A549 (cell line): ENCODE results near the gene HTR1E. TPM values are rescaled to one million over a fixed set of nuclear protein-coding genes. Genes with fewer than 3 reads are reported as not detected.

Experiments used
- ATAC-seq, 2 experiments: fragments of 200-7000 bp in 1 of 2; fragments of >200 bp in 1 of 2; cut with Nextera tagmentation in 1 of 2; cut with Tn5 transposase in 1 of 2; 3 replicates each; pipeline versions ENCODE4 v1.8.0 to v1.9.1; 2018 to 2020; ENCODE audit warnings: mild to moderate bottlenecking in 1 of 2, moderate library complexity in 1 of 2
- CTCF ChIA-PET: fragments of 300-600 bp; sonication (Branson Sonifier 250); formaldehyde crosslinking; extraction: SDS; loops from one replicate; lab custom pipeline; 2021; ENCODE audit warnings: antibody characterized with exemption, inconsistent platforms; lab: Yijun Ruan, JAX
- POLR2A ChIA-PET: fragments of 350-600 bp; formaldehyde crosslinking; extraction: SDS; loops from one replicate; lab custom pipeline; 2021; ENCODE audit warnings: antibody characterized with exemption, inconsistent platforms; lab: Yijun Ruan, JAX
- DNase-seq, 2 experiments: peaks; one replicate each; pipeline versions ENCODE4 v3.0.0 to v3.0.0-alpha.2; 2011 to 2016; ENCODE audit warnings: low read depth in 1 of 2, low spot score in 1 of 2
- FAIRE-seq: peaks from 2 replicates; lab custom pipeline; 2011; peaks lifted over from hg19 to GRCh38; lab: Jason Lieb, UNC
- H3K27ac ChIP-seq, 2 experiments: fragments of >200 bp; sonication (Bioruptor Twin); formaldehyde crosslinking; 3 replicates each; pipeline ENCODE4 v1.5.1; 2016 to 2017
- H3K4me1 ChIP-seq: fragments of >200 bp; sonication (Bioruptor Twin); formaldehyde crosslinking; 3 replicates; pipeline ENCODE4 v1.6.1; 2016
- H3K4me2 ChIP-seq: fragments of >200 bp; sonication (Bioruptor Twin); formaldehyde crosslinking; 3 replicates; pipeline ENCODE4 v1.6.1; 2016
- H3K4me3 ChIP-seq: fragments of >200 bp; sonication (Bioruptor Twin); formaldehyde crosslinking; 3 replicates; pipeline ENCODE4 v1.5.1; 2016
- H3K9me3 ChIP-seq: fragments of >200 bp; sonication (Bioruptor Twin); formaldehyde crosslinking; 3 replicates; pipeline ENCODE4 v1.6.1; 2016
- BHLHE40 ChIP-seq: IDR thresholded peaks from 2 replicates; pipeline ENCODE4 v1.6.1; 2012; ENCODE audit warnings: low read depth, low read length, inconsistent platforms
- CBX8 ChIP-seq: fragments of 200-600 bp; sonication (generic); IDR thresholded peaks from 2 replicates; pipeline ENCODE4 v1.6.1; 2016
- CHD4 ChIP-seq: fragments of 200-600 bp; sonication (generic); IDR thresholded peaks from 2 replicates; pipeline ENCODE4 v1.6.1; 2016; ENCODE audit warnings: antibody characterized with exemption, mild to moderate bottlenecking, borderline replicate concordance
- EHF ChIP-seq: fragments of 250-450 bp; sonication (Bioruptor Pico); IDR thresholded peaks from 2 replicates; pipeline ENCODE4 v1.5.0; 2020; ENCODE audit warnings: mild to moderate bottlenecking
- EP300 ChIP-seq, 2 experiments: fragments of >200 bp; sonication (Bioruptor Twin); formaldehyde crosslinking; IDR thresholded peaks; 2 replicates in 1 of 2; 3 replicates in 1 of 2; pipeline ENCODE4 v1.6.1; 2016 to 2017
- ESRRA ChIP-seq: fragments of 150-350 bp; IDR thresholded peaks from 2 replicates; pipeline ENCODE4 v1.6.1; 2014; ENCODE audit warnings: mild to moderate bottlenecking, low read length, borderline replicate concordance
- FOSB ChIP-seq: fragments of 250-450 bp; sonication (Bioruptor Pico); IDR thresholded peaks from 2 replicates; pipeline ENCODE4 v1.5.0; 2020; ENCODE audit warnings: mild to moderate bottlenecking, moderate library complexity
- FOSL2 ChIP-seq, 2 experiments: fragments of 450-650 bp in 1 of 2; fragments of >200 bp in 1 of 2; sonication (Bioruptor Twin) in 1 of 2; formaldehyde crosslinking; IDR thresholded peaks; 2 replicates each; pipeline versions ENCODE4 v1.5.0 to v1.6.1; 2016 to 2020; ENCODE audit warnings: mild to moderate bottlenecking in 1 of 2, moderate library complexity in 1 of 2
- GATA3 ChIP-seq: IDR thresholded peaks from 2 replicates; pipeline ENCODE4 v1.6.1; 2012; ENCODE audit warnings: borderline replicate concordance
- HDAC2 ChIP-seq: fragments of 200-600 bp; sonication (generic); IDR thresholded peaks from 2 replicates; pipeline ENCODE4 v1.6.1; 2016
- HEYL ChIP-seq: fragments of 250-450 bp; sonication (Bioruptor Pico); IDR thresholded peaks from 2 replicates; pipeline ENCODE4 v1.8.0; 2021; ENCODE audit warnings: mild to moderate bottlenecking, moderate library complexity
- HOXA7 ChIP-seq: fragments of 250-450 bp; sonication (Bioruptor Pico); IDR thresholded peaks from 2 replicates; pipeline ENCODE4 v1.5.0; 2020; ENCODE audit warnings: mild to moderate bottlenecking, moderate library complexity
- HOXB5 ChIP-seq: fragments of 250-450 bp; sonication (Bioruptor Pico); IDR thresholded peaks from 2 replicates; pipeline ENCODE4 v1.5.0; 2020; ENCODE audit warnings: mild to moderate bottlenecking, moderate library complexity
- MAFK ChIP-seq: fragments of 450-650 bp; IDR thresholded peaks from 2 replicates; pipeline ENCODE4 v1.6.1; 2014; ENCODE audit not compliant: partially characterized antibody
- MYC ChIP-seq: IDR thresholded peaks from 2 replicates; pipeline ENCODE4 v1.6.1; 2012; ENCODE audit warnings: mild to moderate bottlenecking, inconsistent platforms, low read length, improper control_type of control experiment, borderline replicate concordance
- PHF8 ChIP-seq: fragments of 200-600 bp; sonication (generic); IDR thresholded peaks from 2 replicates; pipeline ENCODE4 v1.6.1; 2016; ENCODE audit warnings: low read depth, mild to moderate bottlenecking, antibody characterized with exemption, moderate library complexity, borderline replicate concordance
- POLR2A ChIP-seq: IDR thresholded peaks from 2 replicates; pipeline ENCODE4 v1.6.1; 2012; ENCODE audit warnings: mild to moderate bottlenecking, low read length
- RCOR1 ChIP-seq: fragments of 150-350 bp; IDR thresholded peaks from 2 replicates; pipeline ENCODE4 v1.6.1; 2014; ENCODE audit warnings: antibody characterized with exemption, low read length, low read depth
- RNF2 ChIP-seq: fragments of 200-600 bp; sonication (generic); IDR thresholded peaks from 2 replicates; pipeline ENCODE4 v1.6.1; 2016; ENCODE audit warnings: low read depth, mild to moderate bottlenecking, antibody characterized with exemption, moderate library complexity, borderline replicate concordance
- SREBF2 ChIP-seq: fragments of 450-650 bp; IDR thresholded peaks from 2 replicates; pipeline ENCODE4 v1.6.1; 2014; ENCODE audit warnings: mild to moderate bottlenecking, moderate library complexity
- TFCP2L1 ChIP-seq: fragments of 250-450 bp; sonication (Bioruptor Pico); IDR thresholded peaks from 2 replicates; pipeline ENCODE4 v1.5.0; 2021; ENCODE audit warnings: mild to moderate bottlenecking
- TP53 ChIP-seq: fragments of 250-450 bp; sonication (Bioruptor Pico); IDR thresholded peaks from 2 replicates; pipeline ENCODE4 v1.5.0; 2021; ENCODE audit warnings: mild to moderate bottlenecking, moderate library complexity
- ZC3H11A ChIP-seq: fragments of 450-650 bp; IDR thresholded peaks from 2 replicates; pipeline ENCODE4 v1.6.1; 2014; ENCODE audit warnings: antibody characterized with exemption, mild to moderate bottlenecking
- ZFP36 ChIP-seq: fragments of 450-650 bp; IDR thresholded peaks from 2 replicates; pipeline ENCODE4 v1.6.1; 2014; ENCODE audit warnings: borderline replicate concordance; ENCODE audit not compliant: partially characterized antibody
- ZNF302 ChIP-seq: fragments of 250-450 bp; sonication (Bioruptor Pico); IDR thresholded peaks from 2 replicates; pipeline ENCODE4 v1.9.0; 2021; ENCODE audit warnings: inconsistent platforms, mild to moderate bottlenecking, moderate library complexity
- WGBS: methylation state at CpG from one replicate; pipeline ENCODE4 v1.1.6; 2017; ENCODE audit errors: missing lambda C conversion rate; 5-methylcytosine and 5-hydroxymethylcytosine counted together
- polyA plus RNA-seq, 4 experiments: library from polyadenylated mRNA; depleted of rRNA in 3 of 4; stranded (reverse); fragments of >200 nt; fragmentation: RNase III in 1 of 4; extraction: RNeasy Plus Mini Kit Qiagen cat#74134 plus additional on column Dnase treatment in 1 of 4; gene quantifications; 2 replicates in 3 of 4; 3 replicates in 1 of 4; pipeline ENCODE4 v1.2.3, GENCODE V29; 2011 to 2017
- TF ChIP-seq, protein P1 (sequence below): IDR thresholded peaks from 2 replicates; pipeline ENCODE4 v1.6.1; 2012; ENCODE audit warnings: low read depth, borderline replicate concordance
- TF ChIP-seq, protein P2 (sequence below): fragments of 150-350 bp; IDR thresholded peaks from 2 replicates; pipeline ENCODE4 v1.6.1; 2014; ENCODE audit warnings: low read depth, mild to moderate bottlenecking, low read length
- TF ChIP-seq, protein P3 (sequence below): fragments of 200-600 bp; sonication (generic); IDR thresholded peaks from 2 replicates; pipeline ENCODE4 v1.6.1; 2016; ENCODE audit warnings: antibody characterized with exemption, mild to moderate bottlenecking, moderate library complexity

The HTR1E gene
- polyA plus RNA-seq, 2 of the 4 experiments (the other 2 are of a cell fraction), result not detected

DNA sequence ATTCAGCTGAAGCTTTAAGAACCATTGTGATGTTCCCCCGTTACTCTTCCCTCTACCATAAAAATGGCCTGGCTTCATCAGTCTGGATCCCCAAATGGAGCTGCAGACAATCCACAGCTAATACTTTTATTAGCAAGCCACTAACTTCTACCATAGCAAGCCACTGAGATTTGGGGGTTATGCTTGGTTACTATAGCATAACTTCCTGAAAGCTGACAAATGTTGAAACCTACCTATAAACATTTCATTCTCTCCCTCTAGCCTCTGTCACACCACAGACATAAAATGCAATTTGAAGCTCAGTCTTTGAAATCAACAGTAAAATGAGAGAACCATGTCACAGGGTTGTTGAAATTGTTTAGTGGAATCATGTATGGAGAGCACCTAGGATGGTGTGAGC, 3.0 kb upstream of the HTR1E start:
- ATAC-seq, result no peak
- TF ChIP-seq HDAC2 (no peak), ESRRA (no peak), ZC3H11A (no peak), MYC (no peak), RNF2 (no peak), TP53 (no peak), POLR2A (no peak), FOSB (CRISPR knock-in tag) (no peak), MAFK (no peak)
- 14% methylated on average over 1 of the region's 1 CpG for WGBS
- H3K4me3 ChIP-seq, result no peak overlapping the region
- no peaks in the 10 kb centered on the region for H3K4me1 ChIP-seq
- ChIA-PET POLR2A (no interaction called here), CTCF (no interaction called here)
- no peak for DNase-seq
- no peak for FAIRE-seq
- H3K9me3 ChIP-seq, result no peaks in the 10 kb centered on the region
- H3K4me2 ChIP-seq, result no peak overlapping the region
- H3K27ac ChIP-seq, result no peak overlapping the region

DNA sequence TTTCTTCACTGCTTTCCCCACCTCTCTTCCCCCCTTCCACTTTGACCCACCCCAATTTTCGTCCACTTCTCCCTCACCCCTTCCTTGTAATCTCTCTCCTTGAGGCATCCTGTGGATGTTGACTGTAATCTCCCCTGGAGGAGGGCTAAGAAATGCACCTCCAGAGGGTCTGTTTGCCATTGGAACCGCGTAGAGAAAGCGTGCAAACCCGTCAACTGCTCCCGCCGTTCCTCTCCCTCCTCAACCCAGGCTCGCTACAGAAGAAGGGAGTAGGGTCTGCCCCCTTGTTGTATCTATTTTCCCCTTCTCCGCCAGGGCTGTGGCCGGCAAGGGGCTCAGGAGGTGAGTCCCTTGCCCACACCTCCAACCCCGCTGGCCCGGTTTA, 502 bp upstream of the HTR1E start:
- H3K27ac ChIP-seq, result no peak overlapping the region
- no peaks in the 10 kb centered on the region for H3K4me1 ChIP-seq
- WGBS, result 23% methylated on average over 12 of the region's 12 CpGs
- H3K4me3 ChIP-seq, result peak overlapping the region; percentile 38; the same call in 1 of the 3 replicates
- peak overlapping the region; percentile 94 for H3K4me2 ChIP-seq
- TF ChIP-seq EHF (no peak), GATA3 (no peak), FOSL2 (IDR thresholded peaks at IDR 0.05) (no peak), FOSL2 (CRISPR knock-in tag; IDR thresholded peaks at IDR 0.05) (no peak), PHF8 (no peak), ZNF302 (no peak), HDAC2 (no peak), HOXA7 (CRISPR knock-in tag) (no peak), HEYL (CRISPR knock-in tag) (no peak), ZFP36 (no peak), ZC3H11A (no peak), SREBF2 (no peak), BHLHE40 (no peak), HOXB5 (no peak)
- TF ChIP-seq, protein P1, sequence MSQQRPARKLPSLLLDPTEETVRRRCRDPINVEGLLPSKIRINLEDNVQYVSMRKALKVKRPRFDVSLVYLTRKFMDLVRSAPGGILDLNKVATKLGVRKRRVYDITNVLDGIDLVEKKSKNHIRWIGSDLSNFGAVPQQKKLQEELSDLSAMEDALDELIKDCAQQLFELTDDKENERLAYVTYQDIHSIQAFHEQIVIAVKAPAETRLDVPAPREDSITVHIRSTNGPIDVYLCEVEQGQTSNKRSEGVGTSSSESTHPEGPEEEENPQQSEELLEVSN, result no peak
- TF ChIP-seq, protein P2, sequence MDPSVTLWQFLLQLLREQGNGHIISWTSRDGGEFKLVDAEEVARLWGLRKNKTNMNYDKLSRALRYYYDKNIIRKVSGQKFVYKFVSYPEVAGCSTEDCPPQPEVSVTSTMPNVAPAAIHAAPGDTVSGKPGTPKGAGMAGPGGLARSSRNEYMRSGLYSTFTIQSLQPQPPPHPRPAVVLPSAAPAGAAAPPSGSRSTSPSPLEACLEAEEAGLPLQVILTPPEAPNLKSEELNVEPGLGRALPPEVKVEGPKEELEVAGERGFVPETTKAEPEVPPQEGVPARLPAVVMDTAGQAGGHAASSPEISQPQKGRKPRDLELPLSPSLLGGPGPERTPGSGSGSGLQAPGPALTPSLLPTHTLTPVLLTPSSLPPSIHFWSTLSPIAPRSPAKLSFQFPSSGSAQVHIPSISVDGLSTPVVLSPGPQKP, result no peak
- TF ChIP-seq, all 56 proteins: peak for 0
- POLR2A ChIA-PET, result no interaction called here
- no peak for FAIRE-seq
- CTCF ChIA-PET, result interaction anchor here (0.6 to 2.0 kb wide), 4 partner anchors 19 to 1015 kb away, joined by 3 to 9 read pairs (median 4); no protein-coding TSS in a partner anchor
- DNase-seq, result no peak
- H3K9me3 ChIP-seq, result no peaks in the 10 kb centered on the region
- ATAC-seq, result peak; percentile 27 to 60; a peak in 3 of 6 replicates

DNA sequence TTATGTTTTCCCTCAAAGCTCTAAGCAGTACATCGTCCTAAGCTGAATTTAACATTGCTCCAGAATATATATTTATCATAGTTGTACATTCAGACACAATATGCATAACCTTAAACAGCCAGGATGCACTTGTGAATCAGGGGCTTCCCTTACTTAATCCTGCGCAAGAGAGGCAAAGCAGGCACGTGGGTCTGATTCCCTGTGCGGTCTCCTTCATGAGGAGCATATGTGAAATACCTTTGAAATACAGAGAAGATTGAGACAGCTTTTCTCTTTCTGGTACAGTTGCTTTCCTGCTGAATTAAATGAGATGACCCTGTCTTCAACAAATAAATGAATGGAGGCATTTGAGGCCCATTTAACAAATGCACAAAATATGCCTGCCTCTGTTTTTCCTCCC, 1.5 kb downstream of the HTR1E start:
- POLR2A ChIA-PET, result no interaction called here
- H3K27ac ChIP-seq, result no peak overlapping the region
- no peak for FAIRE-seq

More for the DNA sequence above, 1.5 kb downstream of the HTR1E start:
- H3K4me2 ChIP-seq, result no peak overlapping the region
- CTCF ChIA-PET, result interaction anchor here (1.2 to 2.0 kb wide), 3 partner anchors 80 to 1017 kb away, joined by 3 to 9 read pairs (median 3); no protein-coding TSS in a partner anchor
- ATAC-seq (no peak), DNase-seq (no peak)
- no peaks in the 10 kb centered on the region for H3K9me3 ChIP-seq
- no peaks in the 10 kb centered on the region for H3K4me1 ChIP-seq
- 36% methylated on average over 4 of the region's 4 CpGs for WGBS
- TF ChIP-seq HOXA7 (CRISPR knock-in tag), result no peak
- no peak for TF ChIP-seq TFCP2L1
- TF ChIP-seq, protein P3, sequence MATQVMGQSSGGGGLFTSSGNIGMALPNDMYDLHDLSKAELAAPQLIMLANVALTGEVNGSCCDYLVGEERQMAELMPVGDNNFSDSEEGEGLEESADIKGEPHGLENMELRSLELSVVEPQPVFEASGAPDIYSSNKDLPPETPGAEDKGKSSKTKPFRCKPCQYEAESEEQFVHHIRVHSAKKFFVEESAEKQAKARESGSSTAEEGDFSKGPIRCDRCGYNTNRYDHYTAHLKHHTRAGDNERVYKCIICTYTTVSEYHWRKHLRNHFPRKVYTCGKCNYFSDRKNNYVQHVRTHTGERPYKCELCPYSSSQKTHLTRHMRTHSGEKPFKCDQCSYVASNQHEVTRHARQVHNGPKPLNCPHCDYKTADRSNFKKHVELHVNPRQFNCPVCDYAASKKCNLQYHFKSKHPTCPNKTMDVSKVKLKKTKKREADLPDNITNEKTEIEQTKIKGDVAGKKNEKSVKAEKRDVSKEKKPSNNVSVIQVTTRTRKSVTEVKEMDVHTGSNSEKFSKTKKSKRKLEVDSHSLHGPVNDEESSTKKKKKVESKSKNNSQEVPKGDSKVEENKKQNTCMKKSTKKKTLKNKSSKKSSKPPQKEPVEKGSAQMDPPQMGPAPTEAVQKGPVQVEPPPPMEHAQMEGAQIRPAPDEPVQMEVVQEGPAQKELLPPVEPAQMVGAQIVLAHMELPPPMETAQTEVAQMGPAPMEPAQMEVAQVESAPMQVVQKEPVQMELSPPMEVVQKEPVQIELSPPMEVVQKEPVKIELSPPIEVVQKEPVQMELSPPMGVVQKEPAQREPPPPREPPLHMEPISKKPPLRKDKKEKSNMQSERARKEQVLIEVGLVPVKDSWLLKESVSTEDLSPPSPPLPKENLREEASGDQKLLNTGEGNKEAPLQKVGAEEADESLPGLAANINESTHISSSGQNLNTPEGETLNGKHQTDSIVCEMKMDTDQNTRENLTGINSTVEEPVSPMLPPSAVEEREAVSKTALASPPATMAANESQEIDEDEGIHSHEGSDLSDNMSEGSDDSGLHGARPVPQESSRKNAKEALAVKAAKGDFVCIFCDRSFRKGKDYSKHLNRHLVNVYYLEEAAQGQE, result no peak
- no peak for TF ChIP-seq EP300 (IDR thresholded peaks at IDR 0.05)
- TF ChIP-seq CBX8, result no peak
- TF ChIP-seq CHD4, result no peak
- TF ChIP-seq RCOR1, result no peak
- TF ChIP-seq BHLHE40, result no peak
- no peak for TF ChIP-seq ZFP36
- no peak for TF ChIP-seq RNF2
- H3K4me3 ChIP-seq, result no peak overlapping the region
